IPS DF 19.7 (cell line): ENCODE results near the gene TRIM71.
"Not testable (repeated sequence)": the region's sequence is repeated elsewhere in the genome, so short reads cannot be mapped to it uniquely, and the experiment has no call there.

Experiments
- DNase-seq: peaks from one replicate; pipeline ENCODE4 v3.0.0-alpha.2; 2013; ENCODE audit warnings: low read depth, low spot score

Gene TRIM71

DNA sequence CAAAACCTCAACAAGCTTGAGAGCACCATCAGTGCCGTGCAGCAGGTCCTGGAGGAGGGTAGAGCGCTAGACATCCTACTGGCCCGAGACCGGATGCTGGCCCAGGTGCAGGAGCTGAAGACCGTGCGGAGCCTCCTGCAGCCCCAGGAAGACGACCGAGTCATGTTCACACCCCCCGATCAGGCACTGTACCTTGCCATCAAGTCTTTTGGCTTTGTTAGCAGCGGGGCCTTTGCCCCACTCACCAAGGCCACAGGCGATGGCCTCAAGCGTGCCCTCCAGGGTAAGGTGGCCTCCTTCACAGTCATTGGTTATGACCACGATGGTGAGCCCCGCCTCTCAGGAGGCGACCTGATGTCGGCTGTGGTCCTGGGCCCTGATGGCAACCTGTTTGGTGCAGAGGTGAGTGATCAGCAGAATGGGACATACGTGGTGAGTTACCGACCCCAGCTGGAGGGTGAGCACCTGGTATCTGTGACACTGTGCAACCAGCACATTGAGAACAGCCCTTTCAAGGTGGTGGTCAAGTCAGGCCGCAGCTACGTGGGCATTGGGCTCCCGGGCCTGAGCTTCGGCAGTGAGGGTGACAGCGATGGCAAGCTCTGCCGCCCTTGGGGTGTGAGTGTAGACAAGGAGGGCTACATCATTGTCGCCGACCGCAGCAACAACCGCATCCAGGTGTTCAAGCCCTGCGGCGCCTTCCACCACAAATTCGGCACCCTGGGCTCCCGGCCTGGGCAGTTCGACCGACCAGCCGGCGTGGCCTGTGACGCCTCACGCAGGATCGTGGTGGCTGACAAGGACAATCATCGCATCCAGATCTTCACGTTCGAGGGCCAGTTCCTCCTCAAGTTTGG is 72.9 kb downstream of the TRIM71 start:
- no peak for DNase-seq

DNA sequence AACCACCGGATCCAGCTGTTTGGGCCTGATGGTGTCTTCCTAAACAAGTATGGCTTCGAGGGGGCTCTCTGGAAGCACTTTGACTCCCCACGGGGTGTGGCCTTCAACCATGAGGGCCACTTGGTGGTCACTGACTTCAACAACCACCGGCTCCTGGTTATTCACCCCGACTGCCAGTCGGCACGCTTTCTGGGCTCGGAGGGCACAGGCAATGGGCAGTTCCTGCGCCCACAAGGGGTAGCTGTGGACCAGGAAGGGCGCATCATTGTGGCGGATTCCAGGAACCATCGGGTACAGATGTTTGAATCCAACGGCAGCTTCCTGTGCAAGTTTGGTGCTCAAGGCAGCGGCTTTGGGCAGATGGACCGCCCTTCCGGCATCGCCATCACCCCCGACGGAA is 73.6 kb downstream of the TRIM71 start:
- no peak for DNase-seq

DNA sequence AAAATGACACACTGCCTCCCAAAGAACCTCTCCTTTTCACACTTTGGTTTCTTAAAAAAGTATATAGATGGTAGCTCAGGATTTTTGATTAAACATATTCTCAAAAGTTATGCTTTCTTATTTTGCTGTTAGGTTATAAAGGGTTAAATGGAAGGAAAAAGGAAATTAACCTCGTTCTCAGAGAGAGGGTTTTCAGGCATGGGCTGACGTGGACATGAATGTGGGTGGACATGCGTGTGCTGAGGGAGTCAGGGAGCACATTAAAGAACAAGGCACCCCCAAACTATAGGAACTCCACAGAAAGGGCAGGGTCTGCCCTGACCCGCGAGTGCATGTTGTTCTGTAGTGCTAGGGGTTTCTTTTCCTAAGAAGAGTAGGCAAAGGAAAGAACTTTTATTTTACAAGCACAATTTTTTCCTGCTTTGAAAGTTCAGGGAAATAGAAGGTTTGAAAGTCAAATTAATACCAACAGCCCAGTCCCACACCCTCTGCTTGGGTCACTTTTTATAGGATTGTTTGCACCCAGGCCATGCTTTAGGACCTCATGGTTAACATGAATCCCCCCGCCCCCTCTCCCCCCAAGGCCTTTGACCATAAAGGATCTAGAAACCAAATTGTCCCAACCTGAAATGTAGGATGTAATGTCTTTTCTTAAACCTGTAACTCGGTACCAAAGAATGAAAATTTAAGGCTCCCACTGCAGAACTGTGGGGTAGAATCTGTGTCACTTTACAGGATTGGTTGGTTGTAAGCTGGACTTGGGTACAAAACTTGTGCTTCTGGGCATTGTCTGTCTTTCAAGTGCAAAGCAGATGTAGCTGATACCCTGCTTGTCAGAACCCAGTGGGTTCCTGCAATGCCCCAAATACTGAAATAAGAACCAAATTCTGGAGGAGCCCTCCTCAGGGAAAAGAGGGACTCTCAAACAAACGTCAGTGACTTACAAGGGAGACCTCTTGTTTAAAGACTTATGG is 75.1 kb downstream of the TRIM71 start:
- no peak for DNase-seq

DNA sequence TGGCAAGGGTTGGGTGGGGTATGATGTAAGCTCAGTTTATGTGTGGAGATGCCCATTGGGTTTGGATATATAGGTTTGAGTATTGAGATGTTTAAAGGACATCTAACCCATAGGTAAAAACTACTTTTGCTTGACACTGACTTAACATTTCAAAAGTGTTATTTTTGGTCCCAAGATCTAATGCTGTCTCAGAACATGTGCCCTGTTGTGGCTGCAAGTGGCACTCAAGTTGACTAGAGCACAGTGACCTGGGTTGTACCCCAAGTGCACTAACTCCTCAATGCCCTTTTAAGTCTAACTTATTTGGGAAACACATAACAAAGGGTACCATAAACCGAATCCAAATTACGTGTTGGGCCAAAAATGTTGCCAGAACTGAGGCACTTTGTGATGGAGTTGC is 77.2 kb downstream of the TRIM71 start:
- DNase-seq = no peak

DNA sequence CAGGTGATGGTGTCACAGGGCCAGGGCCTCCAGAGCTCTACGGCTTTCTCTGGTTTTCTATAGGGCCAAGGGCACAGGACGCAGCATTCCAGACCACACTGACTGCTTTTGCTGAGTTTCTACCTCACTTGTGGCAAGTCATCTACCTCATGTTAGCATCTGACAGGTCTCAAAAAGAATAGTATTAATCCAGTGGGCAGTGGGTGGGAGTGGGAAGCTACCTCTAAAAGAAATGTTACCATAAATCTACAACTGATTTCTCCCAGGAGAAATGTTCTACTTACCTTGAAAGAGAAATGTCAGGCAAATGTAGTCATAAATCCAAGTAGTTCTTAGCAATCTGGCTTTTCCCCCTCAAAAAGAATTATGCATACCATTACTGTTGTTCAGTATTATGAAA is 77.9 kb downstream of the TRIM71 start:
- DNase-seq = no peak

DNA sequence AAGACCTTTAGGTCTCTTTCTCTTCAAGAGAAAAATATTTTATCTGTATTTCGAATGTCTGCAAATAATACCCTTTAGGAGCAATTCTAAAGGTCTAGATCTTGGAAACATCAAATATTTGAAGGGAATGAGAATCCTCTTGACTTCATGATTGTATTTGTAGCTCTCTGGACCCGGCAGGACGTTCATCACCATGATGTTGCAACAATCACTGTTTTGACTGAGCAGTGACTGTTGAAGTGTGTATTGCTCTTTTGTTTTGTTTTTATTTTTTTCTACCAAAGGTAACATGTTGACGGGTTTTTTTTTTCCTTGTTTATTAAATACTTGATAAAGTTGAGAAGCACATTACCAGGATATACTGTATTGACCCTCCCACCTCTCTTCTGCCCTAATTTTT is 78.3 kb downstream of the TRIM71 start:
- DNase-seq = no peak

DNA sequence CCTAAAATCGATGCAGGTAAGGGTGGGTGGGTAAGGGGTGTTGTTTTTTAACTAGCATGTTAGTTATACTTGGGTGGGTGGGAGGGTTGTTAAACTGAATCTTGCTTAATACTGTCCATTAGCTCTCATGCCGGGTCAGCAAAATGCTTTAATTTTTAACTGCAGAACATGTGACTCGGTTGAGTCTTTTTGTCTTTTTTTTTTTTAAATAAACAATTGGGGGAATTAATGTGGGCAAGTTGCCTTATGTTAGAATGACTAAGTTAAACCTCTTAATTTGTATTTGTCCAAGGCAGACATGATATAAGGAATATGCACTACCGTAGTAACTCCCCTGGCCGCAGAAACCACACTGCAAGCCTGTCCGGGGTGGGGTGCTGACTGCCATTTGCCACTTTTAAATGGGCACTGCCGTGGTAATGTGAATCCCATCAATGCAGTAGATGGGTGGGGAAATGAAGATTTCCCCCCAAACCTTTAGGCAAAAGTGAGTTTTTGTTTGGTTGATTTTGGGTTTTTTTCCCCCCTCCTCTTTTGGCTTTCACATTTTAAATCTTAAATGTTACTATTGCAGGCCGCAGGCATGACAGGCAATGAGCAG is 79.3 kb downstream of the TRIM71 start:
- no peak for DNase-seq

DNA sequence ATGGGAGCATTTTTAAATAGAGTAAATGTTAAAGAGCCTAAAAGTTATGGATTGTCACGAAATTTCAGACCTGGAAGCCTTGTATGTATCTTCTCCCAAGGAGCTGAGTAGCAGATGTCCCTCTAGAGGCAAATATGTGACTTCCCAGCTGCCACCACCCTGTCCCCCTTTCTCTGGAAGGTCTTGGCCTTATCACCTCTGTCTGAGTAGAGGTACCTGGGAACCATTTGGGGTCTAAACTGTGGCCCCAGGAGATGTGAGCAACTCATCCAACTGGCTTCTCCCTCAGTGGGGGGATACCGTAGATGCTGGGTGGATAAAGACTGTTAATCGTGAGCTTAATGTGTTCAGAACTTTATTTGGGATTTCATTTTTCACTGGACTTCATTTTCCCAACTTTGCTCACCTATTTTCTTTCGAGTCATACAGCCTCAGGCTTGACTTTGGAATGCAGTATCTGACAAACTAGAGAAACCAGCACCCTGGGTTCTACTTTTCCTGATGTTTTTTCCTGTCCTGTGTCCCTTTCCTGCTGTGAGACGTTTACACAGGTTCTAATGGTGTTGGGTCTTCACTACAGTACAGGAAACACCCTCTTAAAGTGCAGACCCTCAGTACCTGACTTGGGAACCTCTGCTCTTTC is 80.3 kb downstream of the TRIM71 start:
- no peak for DNase-seq

DNA sequence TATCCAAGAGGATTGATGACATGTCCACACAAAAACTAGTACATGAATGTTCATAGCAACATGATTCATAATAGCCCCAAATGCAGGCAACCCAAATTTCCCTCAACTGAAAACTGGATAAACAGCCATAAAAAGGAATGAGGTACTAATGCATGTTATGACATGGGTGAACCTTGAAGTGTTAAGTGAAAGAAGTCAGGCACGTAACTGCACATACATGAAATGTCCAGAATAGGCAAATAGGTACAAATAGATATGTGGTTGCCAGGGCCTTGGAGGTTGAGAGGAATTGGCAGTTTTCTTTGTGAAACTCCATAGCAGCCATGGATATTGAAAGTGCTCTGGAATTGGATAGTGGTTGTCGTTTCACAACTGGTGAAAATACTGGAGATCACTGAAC is 81.5 kb downstream of the TRIM71 start:
- no peak for DNase-seq

DNA sequence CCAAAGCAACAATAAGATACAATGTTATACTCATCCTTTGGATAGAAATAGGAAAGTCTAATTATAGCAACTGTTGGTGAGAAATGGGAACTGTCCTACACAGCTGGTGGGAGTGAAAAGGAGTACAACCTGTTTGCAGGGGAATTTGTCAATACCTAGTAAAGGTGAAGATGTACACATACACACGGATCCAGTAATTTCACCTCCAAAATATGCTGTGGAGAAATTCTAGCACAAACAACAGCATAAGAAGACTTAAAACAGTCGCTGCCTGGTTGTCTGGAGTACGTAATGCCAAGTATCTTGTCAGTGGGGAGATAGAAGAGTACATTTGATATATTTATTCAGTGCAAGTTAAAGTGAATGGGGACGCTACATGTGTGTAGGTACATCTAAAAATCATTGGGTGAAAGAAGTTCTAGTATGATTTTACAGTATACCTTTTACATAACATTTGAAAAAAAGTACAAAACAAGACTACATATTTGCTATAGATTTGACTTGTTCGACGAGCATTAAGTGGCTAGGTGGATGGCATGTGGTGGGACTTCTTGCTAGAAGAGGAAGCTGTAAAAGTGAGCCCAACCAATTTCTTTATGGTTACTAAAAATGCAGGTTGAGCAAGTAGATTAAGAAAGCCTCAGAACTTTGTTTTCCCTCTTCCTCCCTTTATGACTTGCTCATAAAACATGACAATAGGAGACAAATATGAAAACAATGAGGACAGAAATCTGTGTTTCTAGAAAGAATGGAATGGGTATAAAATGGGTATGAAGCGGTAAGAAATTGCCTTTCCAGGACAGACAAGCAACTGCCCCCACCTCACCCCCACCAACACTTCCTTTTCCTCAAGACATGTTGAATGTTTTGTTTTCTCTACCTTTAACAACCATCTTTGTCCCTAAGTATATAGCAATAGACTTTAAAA is 83.5 kb downstream of the TRIM71 start:
- DNase-seq = no peak

DNA sequence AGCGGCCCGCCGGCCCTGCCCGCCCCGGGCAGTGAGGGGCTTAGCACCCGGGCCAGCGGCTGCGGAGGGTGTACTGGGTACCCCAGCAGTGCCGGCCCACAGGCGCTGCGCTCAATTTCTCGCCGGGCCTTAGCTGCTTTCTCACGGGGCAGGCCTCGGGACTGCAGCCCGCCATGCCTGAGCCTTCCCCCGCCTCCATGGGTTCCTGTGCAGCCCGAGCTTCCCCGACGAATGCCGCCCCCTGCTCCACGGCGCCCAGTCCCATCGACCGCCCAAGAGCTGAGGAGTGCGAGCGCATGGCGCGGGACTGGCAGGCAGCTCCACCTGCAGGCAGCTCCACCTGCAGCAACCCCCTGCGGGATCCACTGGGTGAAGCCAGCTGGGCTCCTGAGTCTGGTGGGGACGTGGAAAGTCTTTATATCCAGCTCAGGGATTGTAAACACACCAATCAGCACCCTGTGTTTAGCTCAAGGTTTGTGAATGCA is 85.1 kb downstream of the TRIM71 start:
- DNase-seq = peak; percentile 48

DNA sequence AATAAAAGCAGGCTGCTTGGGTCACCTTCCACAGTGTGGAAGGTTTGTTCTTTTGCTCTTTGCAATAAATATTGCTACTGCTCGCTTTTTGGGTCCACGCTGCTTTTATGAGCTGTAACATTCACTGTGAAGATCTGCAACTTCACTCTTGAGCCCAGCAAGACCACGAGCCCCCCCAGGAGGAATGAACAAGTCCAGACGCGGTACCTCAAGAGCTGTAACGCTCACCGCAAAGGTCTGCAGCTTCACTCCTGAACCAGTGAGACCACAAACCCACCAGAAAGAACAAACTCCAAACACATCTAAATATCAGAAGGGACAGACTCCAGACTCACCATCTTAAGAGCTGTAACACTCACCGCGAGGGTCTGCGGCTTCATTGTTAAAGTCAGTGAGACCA is 86.2 kb downstream of the TRIM71 start:
- DNase-seq = no peak

DNA sequence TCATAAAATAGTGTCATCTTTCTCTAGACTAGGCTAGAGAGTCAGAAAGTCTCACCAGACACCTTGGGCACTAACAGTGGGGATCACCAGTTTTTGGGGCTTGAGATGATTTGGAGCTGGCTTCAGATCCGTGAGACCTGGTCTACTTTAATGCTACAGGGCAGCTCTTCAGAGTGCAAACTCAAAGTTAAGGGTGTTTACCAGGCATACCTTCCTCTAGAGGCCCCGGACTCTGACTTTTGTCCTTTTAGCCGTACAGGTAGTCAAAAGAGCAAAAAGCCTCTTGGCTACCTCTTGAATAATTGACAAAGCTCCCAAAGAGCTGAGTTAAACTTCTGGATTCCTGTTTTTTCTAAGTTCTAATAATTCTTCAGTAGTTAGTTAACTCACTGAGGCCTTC is 92.2 kb downstream of the TRIM71 start:
- no peak for DNase-seq

DNA sequence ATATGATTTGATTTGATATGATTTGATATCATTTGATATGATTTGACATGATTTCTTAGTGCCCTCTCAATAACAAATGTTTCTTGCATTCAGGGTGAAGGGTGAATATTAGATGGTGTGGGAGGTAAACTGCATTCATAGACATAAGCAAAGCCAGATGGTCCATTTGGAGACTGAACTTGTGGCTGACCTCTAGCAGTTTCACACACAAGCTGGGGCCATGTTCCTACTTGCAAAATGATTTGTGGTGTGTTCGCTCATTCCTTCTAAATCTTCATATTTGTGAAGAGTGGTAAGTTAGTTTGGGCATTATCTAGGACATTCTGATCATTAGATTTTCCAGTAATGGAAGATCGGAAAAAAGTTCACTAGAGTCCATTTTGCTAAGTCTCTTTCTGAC is 93.2 kb downstream of the TRIM71 start:
- DNase-seq = no peak

DNA sequence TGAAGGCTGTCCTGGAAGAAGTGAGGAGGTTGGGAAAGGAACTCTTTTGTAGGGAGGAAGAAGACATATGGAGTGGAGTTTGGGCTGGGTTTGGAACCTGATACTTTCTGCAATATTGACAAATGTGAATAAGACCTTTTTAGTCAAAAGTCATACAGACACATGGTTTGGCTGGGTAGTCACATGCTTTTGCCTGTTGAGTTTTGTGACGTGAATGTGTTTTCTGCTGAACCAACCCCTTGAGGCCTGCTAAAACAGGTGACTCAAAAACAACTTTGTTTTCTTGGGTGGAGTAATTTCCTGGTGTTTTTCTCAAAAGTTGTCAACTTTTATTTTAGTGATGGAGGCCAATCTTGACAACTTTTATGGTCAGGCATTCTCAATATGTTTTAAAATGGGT is 94.2 kb downstream of the TRIM71 start:
- DNase-seq = no peak

DNA sequence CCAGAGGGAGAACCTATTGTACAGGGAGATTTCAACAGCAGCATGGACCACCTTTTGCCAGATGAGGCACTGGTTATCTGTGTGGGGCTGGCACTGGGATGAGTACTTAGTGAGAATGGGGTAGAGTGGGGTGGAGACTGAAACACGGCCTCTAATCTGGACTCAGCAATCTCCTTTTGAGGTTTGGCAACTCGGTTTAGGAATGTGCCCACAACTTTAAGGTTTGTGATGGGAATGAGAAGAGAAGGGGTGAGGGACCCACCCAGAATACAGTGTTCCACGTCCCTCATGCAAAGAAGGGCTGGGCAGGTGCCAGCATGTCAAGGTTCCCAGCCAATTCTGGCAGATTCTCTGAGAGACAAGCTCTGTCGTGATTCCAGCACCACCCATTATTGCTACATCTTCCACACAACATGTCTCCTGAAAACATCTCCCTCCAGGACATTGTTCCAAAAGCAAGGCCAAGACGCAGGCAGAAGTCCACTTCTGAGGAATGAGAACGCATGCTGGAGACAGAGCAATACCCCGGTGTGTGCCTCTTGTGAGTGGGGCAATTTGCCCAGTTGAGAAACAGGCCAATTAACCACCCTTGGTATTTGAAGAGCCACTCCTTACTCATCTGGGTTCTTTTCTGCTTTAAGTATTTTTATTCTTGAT is 96.1 kb downstream of the TRIM71 start:
- DNase-seq = no peak

DNA sequence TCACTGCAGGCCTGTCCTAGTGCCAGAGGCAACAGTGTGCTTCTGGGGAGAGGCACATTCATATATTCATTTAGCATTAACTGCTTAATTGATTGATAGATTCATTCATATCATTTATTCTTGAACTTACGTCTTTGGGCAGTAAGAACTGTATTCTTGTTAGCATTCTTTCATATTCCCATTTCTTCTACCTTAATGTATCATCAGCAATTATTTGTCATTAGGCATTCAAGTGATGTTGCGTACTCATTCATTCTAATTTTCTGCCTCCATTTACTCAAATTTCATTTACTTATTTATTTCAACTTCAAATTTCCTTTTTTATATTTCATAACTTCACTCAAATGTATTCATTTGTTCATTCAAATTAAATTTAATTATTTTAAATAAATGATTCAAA is 102.1 kb downstream of the TRIM71 start:
- no peak for DNase-seq

DNA sequence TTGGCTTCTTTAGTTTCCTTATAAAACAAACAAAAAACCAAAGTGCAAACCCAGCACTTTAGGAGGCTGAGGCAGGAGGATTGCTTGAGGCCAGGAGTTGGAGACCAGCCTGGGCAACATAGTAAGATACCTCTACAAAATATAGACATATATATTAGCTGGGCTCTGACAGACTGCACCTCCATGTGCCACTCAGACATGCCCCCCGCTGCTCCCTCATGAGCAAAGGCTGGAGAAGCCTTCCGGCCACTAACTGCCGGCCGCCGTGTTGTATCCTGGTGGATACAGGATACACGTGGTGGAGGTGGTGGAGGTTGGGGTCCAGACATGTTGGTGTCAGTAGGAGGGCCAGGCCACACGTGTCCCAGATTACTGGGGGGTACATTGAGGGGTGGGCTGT is 104.3 kb downstream of the TRIM71 start:
- DNase-seq = no peak

DNA sequence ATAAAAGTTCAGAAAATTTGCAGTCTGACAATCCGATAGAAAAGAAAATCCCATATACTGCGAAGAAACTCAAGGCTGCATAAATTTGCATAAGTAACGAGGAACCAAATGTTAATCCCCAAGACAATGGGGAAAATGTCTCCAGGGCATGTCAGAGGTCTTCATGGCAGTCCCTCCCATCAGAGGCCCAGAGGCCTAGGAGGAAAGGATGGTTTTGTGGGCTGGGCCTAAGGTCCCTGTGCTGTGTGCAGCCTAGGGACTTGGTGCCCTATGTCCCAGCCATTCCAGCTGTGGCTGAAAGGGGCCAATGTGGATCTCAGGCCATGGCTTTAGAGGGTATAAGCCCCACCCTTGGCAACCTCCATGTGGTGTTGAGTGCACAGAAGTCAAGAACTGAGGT is 112.4 kb downstream of the TRIM71 start:
- no peak for DNase-seq

DNA sequence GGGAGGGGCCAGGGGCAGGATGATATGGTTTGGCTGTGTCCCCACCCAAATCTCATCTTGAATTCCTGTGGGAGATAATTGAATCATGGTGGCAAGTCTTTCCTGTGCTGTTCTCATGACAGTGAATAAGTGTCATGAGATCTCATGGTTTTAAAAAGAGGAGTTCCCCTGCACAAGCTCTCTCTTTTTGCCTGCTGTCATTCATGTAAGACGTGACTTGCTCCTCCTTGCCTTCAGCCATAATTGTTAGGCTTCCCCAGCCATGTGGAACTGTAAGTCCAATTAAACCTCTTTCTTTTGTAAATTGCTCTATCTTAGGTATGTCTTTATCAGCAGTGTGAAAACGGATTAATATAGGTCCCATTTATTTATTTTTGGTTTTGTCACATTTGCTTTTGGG is 113.5 kb downstream of the TRIM71 start:
- DNase-seq = not testable (repeated sequence)
